HG02763 (cell line): ENCODE data around the gene PATZ1.

ENCODE experiments used
- ATAC-seq: cut with Tn5 transposase; IDR thresholded peaks from one replicate; pipeline ENCODE4 v1.9.1; 2021; ENCODE audit warnings: mild to moderate bottlenecking, moderate library complexity; ENCODE audit not compliant: unreplicated experiment

The PATZ1 gene

DNA sequence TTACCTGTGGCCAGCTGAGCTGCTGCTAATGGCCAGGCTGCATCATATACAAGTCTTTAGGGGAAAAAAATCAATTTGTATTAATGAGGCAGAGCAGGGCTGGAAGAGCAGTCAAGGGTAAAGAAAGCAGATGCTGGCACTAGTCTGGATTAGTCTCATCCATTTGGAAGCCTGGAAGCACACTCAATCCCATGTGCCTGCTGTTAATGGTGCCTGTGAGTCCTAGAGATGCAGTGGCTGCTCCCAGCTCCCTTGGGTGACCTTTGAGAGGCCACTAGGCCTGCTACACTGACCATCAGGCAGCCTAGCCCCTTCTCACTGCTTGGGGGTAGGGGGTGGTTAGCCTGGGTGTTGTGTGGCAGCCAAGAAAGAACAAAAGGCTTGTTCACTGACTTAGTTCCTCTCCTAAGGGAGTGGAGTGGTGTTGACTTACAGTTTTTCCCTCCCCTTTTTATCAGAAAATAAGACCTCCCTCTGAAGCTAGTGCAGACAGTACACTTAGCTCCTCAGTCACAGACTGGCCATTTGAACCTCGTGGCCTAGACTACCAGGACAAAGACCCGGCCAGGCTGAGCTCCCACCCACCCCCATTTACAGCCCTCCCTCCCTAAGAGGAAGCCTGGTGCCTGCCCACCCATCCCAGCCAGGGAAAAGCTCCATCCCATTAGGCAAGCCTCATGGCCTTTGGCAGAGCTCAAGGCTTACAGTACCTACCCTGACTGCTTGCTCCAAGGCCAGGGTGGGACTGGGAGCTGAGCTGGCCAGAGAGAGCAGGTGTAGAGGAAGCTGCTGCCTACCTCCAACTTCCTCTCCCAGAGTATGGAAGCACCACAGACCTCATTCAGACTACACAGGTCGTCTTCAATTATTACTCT, 61.6 kb downstream of the PATZ1 start:
- ATAC-seq: no peak

DNA sequence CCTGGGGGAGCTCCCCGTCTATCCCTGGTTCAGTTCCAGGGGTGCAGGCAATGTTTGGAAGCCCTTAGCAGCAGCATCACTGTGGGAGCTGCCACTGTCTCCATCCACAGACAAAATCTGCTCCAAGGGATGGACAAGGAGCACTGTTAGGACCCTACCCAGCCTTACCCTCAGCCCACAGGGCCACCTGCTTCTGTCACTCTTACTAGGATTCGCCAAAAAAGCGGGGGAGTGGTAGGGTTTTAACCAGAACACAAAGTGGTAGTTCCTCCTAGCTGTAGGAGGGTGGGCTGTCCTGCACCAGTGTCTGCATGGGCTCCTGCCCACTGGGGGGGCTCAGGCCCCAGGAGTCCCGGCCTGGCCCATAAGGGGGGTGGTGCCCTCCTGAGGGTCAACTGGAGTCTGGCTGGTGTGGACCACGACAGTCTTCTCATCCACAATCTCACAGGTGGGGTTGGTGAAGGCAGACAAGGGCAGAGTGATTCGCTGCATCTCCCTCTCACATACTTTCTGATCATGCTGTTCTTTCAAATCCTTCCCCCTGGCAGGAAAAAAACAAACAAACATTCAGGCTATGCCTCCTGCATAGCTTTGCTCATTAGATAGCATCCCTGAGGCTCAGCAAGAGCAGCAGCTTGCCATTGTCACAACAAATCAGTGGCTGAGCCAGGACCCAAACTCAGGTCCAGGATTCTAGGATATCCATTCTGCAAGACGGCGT, 63.2 kb downstream of the PATZ1 start:
- ATAC-seq: no peak

DNA sequence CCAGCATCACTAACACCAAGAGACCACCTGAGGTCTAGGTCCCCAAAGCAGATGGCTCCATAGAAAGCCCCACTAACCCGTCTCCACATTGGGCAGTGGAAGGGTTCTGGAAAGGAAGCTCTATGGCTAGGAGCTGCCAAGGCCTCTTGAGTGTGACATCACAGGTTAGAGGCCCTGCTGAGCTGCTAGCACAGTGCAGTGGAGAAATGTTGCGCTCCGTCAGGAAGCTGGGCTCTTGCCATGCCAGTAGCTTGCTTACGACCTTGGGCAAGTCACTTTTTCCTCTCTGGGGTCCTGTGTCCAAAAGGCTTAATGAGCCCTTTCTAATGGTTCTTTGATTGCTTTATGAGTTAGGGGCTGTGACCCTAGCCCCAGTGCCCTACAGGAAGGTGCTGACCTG, 64.4 kb downstream of the PATZ1 start:
- ATAC-seq: no peak

DNA sequence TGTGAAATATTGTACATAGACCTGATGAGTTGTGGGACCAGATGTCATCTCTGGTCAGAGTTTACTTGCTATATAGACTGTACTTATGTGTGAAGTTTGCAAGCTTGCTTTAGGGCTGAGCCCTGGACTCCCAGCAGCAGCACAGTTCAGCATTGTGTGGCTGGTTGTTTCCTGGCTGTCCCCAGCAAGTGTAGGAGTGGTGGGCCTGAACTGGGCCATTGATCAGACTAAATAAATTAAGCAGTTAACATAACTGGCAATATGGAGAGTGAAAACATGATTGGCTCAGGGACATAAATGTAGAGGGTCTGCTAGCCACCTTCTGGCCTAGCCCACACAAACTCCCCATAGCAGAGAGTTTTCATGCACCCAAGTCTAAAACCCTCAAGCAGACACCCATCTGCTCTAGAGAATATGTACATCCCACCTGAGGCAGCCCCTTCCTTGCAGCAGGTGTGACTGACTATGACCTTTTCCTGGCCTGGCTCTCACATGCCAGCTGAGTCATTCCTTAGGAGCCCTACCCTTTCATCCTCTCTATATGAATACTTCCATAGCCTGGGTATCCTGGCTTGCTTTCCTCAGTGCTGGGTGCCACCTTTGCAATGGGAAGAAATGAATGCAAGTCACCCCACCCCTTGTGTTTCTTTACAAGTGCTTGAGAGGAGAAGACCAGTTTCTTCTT, 66.2 kb downstream of the PATZ1 start:
- no peak for ATAC-seq

DNA sequence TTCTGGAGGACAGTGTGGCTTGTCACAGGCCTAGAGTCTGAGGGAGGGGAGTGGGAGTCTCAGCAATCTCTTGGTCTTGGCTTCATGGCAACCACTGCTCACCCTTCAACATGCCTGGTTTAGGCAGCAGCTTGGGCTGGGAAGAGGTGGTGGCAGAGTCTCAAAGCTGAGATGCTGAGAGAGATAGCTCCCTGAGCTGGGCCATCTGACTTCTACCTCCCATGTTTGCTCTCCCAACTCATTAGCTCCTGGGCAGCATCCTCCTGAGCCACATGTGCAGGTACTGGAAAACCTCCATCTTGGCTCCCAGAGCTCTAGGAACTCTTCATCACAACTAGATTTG, 66.8 kb downstream of the PATZ1 start:
- no peak for ATAC-seq

DNA sequence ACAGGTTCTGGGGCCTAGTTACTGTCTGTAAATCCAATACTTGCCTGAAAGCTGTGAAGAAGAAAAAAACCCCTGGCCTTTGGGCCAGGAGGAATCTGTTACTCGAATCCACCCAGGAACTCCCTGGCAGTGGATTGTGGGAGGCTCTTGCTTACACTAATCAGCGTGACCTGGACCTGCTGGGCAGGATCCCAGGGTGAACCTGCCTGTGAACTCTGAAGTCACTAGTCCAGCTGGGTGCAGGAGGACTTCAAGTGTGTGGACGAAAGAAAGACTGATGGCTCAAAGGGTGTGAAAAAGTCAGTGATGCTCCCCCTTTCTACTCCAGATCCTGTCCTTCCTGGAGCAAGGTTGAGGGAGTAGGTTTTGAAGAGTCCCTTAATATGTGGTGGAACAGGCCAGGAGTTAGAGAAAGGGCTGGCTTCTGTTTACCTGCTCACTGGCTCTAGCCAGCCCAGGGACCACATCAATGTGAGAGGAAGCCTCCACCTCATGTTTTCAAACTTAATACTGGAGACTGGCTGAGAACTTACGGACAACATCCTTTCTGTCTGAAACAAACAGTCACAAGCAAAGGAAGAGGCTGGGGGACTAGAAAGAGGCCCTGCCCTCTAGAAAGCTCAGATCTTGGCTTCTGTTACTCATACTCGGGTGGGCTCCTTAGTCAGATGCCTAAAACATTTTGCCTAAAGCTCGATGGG, 67.4 kb downstream of the PATZ1 start:
- ATAC-seq: no peak

DNA sequence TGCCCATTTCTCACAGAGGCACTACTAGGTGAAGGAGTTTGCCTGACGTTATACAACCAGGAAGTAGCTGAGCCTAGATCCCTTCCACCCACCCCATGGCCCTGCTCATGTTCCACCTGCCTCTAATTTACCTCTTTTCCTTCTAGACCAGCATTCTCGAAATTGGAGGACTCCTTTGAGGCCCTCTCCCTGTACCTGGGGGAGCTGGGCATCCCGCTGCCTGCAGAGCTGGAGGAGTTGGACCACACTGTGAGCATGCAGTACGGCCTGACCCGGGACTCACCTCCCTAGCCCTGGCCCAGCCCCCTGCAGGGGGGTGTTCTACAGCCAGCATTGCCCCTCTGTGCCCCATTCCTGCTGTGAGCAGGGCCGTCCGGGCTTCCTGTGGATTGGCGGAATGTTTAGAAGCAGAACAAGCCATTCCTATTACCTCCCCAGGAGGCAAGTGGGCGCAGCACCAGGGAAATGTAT, 68.0 kb downstream of the PATZ1 start:
- ATAC-seq: no peak

DNA sequence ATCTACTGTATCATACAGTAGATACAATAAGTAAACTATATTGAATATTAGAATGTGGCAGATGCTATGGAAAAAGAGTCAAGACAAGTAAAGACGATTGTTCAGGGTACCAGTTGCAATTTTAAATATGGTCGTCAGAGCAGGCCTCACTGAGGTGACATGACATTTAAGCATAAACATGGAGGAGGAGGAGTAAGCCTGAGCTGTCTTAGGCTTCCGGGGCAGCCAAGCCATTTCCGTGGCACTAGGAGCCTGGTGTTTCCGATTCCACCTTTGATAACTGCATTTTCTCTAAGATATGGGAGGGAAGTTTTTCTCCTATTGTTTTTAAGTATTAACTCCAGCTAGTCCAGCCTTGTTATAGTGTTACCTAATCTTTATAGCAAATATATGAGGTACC, 68.4 kb downstream of the PATZ1 start:
- no peak for ATAC-seq

DNA sequence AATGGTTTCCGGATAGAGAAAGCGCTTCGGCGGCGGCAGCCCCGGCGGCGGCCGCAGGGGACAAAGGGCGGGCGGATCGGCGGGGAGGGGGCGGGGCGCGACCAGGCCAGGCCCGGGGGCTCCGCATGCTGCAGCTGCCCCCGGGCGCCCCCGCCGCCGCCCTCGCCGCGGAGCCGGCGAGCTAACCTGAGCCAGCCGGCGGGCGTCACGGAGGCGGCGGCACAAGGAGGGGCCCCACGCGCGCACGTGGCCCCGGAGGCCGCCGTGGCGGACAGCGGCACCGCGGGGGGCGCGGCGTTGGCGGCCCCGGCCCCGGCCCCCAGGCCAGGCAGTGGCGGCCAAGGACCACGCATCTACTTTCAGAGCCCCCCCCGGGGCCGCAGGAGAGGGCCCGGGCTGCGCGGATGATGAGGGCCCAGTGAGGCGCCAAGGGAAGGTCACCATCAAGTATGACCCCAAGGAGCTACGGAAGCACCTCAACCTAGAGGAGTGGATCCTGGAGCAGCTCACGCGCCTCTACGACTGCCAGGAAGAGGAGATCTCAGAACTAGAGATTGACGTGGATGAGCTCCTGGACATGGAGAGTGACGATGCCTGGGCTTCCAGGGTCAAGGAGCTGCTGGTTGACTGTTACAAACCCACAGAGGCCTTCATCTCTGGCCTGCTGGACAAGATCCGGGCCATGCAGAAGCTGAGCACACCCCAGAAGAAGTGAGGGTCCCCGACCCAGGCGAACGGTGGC, 69.5 kb downstream of the PATZ1 start:
- ATAC-seq: no peak
